Measurements from ENCODE around the gene YRDC.

GRCh38 chr1:37840711-37841110 lies 32.7 kb upstream of the YRDC start:
- TF ChIP-seq CTCF (conservative IDR thresholded peaks at IDR 0.05; ENCODE audit: low read length), result no peak
- TF ChIP-seq EZH2phosphoT487 (IDR thresholded peaks at IDR 0.05; ENCODE audit: borderline replicate concordance), result no peak

All from Loucy (cell line).